ENCODE data around the gene MSI2.

The MSI2 gene

DNA sequence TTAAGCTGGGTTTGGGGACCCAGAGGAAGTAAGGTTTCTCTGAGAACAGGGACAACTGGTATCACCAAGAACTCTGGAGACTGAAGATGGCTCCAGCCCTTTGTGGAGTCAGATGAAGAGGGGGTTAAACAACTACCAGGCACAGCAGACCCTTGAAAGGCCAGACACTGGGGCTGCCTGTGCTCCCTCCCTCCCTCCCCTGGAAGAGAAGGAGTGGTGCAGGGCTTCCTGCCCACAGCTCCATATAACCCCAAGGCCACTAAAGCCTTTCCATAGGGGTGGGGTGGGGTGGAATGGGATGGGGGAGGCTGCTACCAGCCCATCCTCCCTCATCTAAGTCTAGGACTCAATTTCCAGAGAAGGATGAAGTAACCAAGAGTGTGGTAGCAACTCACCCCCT is 422.1 kb downstream of the MSI2 start:
- no peak for FAIRE-seq

DNA sequence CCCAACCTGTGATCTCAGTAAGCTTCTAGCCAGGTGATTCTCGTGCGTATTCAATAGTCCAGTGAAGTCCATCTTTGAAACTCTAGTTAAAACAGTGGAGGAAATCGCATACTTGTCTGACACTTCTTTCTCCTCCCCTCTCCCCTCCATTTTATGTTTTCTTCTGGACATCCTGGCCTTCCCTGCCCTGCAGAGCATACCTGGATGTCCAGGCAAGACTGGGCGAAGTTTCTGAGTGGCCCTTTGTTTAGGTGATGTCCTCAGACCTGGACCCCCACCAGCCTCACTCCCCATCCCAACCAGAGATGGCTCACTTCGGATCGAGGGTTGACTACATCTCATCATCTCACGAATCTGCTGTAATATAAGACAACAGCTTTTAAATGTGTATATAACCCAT is 423.0 kb downstream of the MSI2 start:
- FAIRE-seq, result no peak

DNA sequence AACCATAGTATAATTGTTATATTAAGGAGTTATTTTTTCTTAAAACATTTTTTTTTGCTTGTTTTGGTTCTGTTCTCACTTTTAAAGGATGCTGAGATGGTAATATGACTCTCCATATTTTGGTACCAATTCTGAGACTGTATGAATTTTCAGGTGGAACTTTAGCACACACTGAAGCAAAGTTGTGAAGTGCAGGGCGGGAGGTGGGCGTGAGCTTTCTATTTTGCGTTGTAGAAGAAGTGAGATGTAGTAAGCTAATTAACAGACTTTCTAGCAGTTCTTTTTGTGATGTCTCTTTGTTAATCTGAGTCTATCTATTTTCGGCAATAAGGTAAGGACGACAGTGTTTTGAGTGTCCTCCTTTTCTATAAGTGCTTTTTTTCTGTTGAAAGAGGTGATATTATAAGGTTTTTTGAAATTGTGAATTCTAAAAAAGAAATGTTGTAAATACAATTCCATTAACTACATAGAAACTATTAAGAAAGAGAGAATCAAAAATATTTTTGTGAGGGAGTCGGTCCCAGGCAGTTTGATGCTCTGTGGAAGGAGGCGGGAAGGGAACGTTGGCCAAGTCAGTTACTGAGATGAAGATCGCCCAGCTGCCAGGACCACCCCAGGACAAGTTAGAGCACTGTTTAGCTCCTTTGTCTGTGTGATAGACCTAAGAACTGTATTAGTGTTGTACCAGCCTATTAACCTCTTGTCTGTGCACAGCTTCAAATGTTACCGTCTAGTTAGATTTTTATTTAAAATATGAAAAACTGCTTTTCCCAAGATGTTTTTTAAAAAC is 423.8 kb downstream of the MSI2 start:
- no peak for FAIRE-seq

DNA sequence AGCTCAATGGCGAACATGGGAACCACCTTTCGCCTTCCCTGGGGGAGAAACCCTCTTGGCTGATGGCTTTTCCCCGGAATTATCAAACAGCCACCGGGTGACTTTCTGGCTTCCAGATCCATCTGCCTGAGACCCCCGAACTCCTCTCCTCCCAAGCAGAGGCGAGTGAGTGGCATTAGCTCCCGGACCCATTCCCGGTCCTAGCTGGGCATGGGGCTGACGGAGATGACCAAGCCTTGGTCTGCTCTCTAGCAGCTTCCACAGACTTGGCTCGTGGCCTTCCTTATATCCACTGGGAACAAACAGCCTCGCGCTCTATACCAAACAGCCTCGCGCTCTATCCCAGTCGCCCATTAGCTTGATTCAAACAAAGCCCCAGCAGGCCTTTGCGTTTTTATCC is 426.4 kb downstream of the MSI2 start:
- FAIRE-seq, result no peak

DNA sequence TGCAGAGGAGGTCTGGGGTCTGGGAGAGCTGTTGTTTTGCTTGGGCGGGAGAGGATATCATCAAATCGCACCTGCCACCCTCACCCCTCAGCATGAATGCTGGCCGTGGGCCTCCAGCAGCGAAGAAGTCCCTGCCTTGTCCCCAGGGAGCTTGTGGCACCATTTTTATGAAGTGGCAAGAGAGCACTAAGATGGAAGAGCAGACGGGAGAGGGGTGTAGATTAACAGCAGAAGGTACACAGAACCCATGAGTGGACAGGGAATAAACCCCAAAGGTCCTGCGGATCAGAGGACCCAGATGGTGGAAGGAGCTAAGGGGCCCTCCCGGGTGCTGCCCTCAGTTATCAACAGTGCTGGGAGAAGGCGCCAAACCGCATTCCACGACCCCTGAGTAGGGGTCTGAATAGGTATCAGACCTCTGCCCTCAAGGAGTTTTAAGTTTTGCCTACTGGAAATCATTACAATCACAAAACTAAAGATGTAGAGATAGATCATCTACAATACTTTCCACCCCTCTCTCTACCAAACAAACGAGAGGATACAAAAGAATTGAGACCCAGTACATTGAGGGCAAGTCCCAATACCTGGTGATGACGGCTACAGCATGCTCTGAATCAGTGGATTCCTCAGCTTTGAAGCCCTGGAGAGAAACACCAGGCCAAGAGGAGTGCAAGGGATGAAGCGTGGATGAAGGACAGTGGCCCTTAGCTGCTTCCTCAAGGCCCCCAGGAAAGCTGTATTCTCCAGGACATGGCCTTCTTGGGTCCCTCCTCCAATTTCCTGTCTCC is 428.6 kb downstream of the MSI2 start:
- FAIRE-seq, result no peak

DNA sequence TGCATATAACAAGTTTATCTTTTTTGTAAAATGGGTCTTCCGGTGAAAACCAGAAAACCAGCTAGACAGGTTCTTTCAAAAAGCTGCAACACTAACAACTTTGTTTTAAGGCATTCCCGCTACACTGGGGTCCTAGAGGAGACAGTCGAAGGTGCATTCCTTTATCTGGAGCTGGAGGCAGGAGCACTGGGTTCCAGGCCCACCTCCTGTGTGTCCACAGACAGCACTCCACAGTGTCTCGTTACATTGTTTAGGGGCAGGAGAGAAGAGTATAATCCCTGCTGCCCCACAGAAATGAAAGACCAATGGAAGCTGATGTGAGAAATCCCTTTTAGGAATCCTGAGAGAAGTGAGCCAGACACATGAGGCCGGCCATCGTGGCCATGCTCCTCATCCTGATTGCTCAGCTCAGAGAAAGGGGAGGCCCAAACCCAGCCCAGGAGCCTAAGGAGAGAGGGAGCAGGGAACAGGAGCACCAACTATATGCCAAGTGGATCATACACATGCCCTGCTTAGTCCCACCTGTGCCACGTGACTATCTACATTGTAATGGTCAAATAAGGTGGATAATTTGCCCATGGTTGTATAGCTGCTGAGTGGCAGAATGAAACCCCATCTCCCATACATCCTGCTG is 429.3 kb downstream of the MSI2 start:
- no peak for FAIRE-seq

DNA sequence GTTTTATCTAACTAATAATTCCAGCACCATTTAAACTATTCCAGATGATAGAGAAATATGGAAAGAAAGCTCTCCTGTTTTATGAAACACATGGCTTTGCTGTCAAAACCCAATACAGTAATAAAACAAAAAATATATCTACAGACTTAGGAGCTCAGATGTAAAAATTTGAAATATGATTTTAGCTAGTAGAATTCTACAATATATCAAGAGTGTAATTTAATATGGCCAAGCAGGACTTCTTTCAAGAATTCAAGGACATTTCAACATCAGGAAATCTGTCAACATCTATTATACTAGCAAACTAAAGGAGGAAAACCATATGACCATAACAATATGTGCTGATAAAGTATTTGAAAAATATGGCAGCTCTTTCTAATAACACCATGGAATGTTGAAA is 431.3 kb downstream of the MSI2 start:
- no peak for FAIRE-seq

DNA sequence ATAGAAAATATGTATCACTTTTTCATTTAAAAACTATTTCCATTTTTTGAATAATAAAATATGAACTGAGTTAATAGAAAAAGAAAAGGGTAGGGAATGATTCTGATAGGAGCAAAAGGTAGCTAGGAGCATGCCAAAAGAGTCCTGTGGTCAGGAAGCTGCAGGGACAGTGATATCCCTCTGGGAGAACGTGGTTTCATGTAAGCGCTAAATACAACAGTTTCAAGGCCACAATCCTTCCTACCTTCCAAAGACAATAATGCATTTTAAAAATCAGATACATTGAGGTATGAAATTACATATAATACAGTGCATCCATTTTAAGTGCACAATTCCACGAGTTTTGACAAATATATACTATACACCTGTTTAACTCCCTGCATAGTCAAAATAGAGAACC is 432.9 kb downstream of the MSI2 start:
- no peak for FAIRE-seq

DNA sequence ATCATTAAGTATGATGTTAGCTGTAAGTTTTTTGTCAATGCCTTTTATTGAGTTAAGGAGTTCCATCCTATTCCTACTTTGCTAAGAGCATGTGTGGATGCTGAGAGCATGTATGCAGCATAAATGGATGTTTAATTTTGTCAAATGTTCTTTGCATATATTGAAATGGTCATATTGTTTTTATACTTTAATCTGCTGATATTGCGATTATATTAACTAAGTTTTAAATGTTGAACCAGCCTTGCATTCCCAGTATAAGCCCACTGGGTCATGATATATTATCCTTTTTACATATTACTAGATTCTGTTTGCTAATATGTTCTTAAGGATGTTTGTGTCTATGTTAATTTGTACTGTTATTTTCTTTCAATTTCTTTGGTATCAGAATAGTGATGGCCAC is 435.6 kb downstream of the MSI2 start:
- no peak for FAIRE-seq

DNA sequence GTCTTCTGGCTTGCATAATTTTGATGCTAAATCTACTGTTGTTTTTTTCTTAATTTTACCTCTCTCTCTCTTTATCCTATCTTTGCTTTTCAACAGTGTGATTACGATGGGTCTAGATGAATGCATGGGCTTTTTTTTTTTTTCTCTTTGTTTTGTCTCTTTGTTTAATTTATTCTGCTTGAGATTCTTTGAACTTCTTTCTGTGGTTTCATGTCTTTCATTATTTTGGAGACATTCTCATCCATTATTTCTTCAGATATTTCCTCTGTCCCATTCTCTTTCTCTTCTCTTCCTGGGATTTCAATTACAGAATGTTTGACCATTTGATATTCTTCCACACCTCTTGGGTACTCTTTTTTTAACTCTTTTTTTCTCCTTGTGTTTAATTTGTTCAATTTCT is 436.4 kb downstream of the MSI2 start:
- FAIRE-seq, result no peak

DNA sequence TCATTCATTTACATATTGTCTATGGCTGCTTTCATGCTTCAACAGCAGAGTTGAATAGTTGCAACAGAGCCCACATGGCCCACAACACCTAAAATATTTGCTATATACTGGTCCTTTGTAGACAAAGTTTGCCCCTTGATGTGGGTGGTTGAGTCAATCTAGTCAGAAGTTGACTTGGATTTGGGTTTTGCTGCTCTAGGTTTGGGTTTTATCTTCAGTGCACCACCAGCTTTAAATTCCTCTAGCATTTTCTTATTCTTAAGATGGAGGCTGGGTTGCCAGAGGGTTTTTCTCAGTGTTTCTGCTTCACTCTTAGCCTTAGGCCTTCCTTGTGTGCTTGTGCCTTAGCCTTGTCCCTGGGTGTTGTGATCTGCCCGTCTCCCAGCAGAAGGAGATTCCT is 437.7 kb downstream of the MSI2 start:
- no peak for FAIRE-seq

DNA sequence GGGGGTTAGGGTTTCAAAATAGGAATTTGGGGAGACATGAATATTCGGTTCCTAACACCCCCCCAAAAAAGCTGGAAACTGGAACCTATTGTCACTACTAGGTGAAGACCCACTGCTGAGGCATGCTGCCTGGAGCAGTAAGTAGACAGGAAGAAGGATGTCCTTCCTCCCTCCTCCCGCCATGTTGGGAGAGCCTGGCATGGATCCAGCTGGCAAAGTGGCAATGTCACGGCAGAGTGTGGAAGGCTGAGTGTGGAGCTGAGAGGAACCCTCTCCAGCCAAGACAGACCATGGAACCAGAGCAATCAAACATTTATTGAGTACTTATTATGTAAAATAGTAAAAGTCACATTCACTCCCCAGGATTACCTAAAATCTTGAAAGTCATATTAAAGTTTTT is 439.7 kb downstream of the MSI2 start:
- no peak for FAIRE-seq

DNA sequence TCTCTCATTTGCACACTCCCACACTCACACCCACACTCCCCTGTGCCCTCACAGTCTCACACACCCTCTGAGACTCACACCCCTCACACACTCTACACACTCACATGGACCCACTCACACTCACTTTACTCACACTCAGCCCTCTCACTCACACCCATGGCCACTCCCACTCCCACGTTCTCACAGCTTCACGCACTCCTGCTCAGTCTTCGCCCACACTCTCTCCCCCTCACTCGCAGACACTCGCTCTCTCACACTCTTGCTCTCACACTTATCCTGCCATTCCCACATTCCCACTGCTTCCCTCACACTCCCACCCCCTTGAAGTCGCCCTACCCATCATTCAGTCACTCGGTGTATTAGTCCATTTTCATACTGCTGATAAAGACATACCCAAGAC is 440.9 kb downstream of the MSI2 start:
- no peak for FAIRE-seq

DNA sequence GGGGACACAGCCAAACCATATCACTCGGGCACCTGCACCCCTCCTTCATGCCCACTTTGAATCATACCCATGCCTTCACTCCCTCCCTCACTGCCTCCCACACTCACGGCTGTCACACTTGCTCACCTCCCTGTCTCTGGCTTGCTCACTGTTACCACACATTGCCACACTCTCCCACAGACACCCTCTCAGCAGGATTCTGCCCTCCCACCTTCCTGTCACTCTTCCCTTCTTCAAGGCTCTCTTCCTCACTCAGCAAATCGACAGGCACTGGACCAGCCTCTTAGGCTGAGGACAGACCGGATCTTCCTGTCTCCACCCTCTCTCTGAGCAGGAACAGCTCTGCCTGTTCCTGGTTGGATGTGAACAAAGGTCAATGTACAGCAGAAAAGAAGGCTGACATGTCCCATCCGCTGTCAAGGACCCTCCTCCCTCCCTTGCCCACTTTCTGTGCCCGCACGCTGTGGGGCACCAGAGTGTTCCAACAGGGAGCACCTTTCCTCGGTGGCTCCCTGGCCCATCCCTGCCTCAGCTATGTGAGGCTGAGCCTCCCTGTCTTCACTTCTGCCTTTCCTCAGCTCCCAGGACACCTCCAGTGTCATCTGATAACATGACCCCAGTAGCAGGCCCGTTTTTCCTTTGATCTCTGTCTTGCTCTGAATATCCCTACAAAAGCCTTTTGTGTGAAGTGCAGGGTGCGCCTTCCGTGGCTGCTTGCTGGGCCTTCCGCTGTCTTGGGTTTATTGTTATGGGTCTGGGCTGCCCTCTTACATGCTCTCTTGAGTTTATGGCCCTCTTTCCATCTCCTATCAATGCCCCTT is 441.8 kb downstream of the MSI2 start:
- FAIRE-seq, result no peak

DNA sequence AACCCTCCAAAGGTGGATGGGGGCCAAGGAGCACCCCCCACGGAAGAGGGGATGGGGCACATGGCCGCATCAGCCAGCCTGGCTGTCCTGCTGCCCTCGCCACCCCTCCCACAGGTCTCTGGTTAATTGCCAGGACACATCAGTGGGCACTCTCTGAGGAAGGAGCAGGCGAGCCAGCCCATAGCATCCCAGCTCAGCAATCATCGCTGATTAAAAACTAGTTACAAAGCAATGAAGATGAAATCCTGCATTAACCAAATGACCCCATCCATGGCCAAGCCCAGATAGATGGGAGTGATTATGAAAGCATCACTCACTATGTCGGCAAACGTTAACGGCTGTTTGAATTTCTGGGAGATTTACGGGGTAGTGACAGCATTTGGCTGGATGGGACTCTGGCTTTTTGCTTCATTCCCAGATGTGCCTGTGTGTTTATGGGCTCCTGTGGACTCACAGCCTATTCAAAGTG is 443.5 kb downstream of the MSI2 start:
- no peak for FAIRE-seq

DNA sequence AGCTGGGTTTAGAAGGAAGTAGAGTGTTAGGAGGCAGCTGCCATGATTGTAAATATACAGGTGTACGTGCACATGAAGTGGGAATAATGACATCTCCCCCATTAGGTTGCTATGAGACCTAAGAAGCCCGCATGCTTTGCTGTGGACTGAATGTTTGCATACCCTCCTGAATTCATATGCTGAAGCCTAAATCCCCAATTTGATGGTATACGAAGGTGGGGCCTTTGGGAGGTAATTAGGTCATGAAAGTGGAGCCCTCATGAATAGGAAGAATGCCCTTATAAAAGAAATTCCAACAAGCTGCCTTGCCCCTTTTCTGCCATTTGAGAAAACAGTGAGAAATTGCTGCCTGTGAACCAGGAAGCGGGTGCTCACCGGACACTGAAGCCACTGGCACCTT is 444.8 kb downstream of the MSI2 start:
- FAIRE-seq, result no peak

DNA sequence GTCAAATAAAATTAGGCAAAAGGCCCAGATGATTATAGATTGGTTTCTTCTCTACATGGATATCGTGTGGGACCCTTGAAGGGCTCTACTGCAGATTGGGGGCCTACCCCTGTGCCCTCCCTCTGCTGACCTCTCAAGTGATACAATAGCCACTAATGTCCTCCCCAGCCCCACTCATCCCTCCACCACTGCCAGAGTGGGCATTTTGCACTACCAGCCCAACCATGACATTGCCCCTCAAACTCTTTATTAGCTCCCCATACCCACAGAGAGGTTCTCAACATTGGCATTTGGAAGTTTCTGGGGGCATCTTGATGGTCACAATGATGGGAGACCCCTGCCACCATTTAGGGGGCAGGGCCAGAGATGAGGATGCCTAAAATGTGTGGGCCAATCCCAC is 446.9 kb downstream of the MSI2 start:
- no peak for FAIRE-seq

DNA sequence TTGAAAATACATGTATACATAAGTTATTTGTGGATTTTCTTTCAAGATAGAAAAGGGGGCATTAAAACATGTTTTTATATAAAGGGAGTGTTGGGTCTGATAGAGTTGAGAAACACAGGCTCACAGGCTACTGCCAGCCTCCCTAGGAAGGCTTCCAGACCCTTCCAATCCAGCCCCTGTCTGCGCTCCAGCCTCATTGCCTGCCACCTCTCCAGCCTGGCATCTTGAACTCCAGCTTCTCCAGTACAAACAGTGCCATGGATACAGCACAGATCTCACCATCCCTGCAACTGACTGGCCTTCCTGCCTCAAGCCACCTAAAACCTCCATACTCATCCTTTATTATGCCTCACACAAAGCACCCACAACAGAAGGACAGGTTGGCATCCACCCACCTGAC is 448.1 kb downstream of the MSI2 start:
- no peak for FAIRE-seq

DNA sequence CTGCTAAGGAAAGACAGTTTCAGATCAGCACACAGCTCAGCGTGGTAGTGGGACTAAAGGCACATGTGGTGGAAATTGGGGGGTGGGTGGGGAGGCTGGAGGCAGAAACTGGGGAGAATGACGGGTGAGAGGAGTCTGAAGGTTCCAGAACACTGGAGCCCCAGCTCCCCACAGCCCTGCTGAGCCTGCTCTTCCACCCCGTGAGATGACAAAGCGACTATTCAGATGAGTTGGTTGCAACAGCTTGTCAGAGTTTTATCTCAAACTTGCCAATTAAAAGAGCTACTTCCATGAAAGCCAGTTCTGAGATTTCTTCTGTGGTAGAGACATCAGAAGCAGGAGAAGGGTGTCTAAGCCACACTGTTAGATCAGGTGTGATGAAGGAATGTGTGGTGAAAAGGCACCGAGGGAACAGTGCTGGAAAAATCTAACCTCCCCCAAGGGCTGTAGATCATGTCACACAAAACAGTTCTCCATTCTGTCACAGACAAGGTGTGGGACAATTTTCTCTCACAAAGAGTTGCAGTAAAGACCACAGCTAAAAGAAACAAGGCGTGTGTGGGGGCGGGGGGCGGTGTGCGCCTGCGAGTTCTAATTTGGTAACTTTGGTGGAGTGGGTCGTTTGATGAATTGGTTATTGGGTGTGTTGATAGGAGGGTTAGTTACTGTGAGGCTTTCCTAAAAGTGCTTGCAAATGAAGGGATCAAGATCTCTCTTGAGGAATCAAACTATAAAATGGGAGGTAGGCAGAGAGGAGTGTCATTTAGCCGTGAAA is 449.8 kb downstream of the MSI2 start:
- FAIRE-seq, result no peak

DNA sequence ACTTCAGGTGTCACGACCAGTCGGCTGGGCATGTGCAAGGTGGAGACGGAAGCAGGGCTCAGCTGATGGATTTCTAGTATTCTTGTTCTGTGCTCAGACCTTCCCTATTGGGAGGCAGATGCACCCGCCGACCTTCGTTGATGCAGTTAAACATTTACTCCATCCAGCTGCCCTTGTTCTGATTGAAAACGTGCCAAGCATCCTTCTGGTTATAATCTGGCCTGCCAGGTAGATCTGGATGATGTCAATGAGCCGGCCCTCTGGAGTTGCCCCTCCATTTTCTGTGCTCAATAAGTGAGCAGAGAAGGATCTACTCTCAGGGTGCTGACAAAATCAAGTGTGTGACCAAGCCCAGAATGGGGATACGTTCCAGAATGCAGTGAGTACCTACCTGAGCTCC is 450.4 kb downstream of the MSI2 start:
- FAIRE-seq, result no peak

DNA sequence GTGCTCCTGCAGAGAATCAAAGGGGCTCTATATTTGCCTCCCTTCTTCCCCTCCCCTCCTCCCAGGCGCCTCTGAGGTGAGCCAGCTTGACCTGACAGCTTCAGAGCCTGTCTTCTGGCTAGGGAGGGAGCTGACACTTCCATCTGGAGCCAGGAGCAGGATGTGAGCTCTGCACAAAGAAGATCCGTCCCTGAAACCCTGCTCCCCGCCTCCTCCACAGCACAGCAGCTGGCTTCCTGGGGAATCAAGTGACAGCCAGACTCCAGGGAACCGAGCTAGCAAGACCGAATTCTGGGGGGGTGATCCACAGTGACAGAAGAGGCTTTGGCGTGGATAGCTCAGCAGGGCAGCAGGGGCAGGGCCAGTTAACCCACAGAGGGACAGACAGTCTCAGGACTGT is 451.6 kb downstream of the MSI2 start:
- no peak for FAIRE-seq

DNA sequence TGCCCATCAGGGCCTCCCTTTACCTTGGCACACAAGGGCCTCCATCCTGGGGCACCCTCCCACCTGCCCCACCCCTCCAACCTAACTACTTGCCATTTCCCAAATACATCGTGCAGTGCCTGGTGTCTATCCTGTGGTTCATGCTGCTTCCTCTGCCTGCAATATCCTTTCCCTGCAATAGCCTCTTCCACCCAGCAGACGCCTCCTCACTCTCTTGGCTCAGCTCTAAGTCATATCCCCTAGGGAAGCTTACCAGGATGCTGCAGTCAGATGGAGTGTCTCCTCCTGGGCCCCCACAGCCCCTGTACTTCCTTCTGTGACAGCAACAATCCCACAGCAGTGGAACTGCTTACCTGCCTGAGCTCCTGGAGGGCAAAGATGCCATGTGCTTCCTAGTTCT is 452.1 kb downstream of the MSI2 start:
- no peak for FAIRE-seq

Data from TTC549 (cell line).